ENCODE results near the gene MFSD1.

The MFSD1 gene

GRCh38 chr3:158820521-158820920 lies 18.7 kb downstream of the MFSD1 start:
- no peak for DNase-seq

- DNase-seq: no peak
Observed at GRCh38 chr3:158821847-158822246, 20.0 kb downstream of the MFSD1 start.

- DNase-seq: no peak
Observed at GRCh38 chr3:158823426-158823825, 21.6 kb downstream of the MFSD1 start.

- DNase-seq: no peak
Observed at GRCh38 chr3:158827773-158828172, 25.9 kb downstream of the MFSD1 start.

GRCh38 chr3:158830391-158830790 lies 28.5 kb downstream of the MFSD1 start:
- DNase-seq: no peak

GRCh38 chr3:158831861-158832260 lies 30.0 kb downstream of the MFSD1 start:
- no peak for DNase-seq

GRCh38 chr3:158835631-158836030 lies 33.8 kb downstream of the MFSD1 start:
- DNase-seq: no peak

- no peak for DNase-seq
Observed at GRCh38 chr3:158836312-158836711, 34.5 kb downstream of the MFSD1 start.

- DNase-seq: no peak
Observed at GRCh38 chr3:158837240-158837639, 35.4 kb downstream of the MFSD1 start.

GRCh38 chr3:158839966-158840365 lies 38.1 kb downstream of the MFSD1 start:
- no peak for DNase-seq

GRCh38 chr3:158841387-158841786 lies 39.5 kb downstream of the MFSD1 start:
- DNase-seq: no peak

GRCh38 chr3:158842976-158843375 lies 41.1 kb downstream of the MFSD1 start:
- no peak for DNase-seq

GRCh38 chr3:158845765-158846350 lies 44.0 kb downstream of the MFSD1 start:
- peak; percentile 57 for DNase-seq

- DNase-seq: peak; percentile 9
Observed at GRCh38 chr3:158846803-158847451, 45.1 kb downstream of the MFSD1 start.

GRCh38 chr3:158847452-158847821 lies 45.6 kb downstream of the MFSD1 start:
- DNase-seq: no peak

- DNase-seq: no peak
Observed at GRCh38 chr3:158847885-158848284, 46.0 kb downstream of the MFSD1 start.

GRCh38 chr3:158849757-158850156 lies 47.9 kb downstream of the MFSD1 start:
- DNase-seq: no peak

GRCh38 chr3:158859362-158859761 lies 57.5 kb downstream of the MFSD1 start:
- DNase-seq: no peak

GRCh38 chr3:158863247-158863646 lies 61.4 kb downstream of the MFSD1 start:
- DNase-seq: no peak

- DNase-seq: no peak
Observed at GRCh38 chr3:158864492-158864891, 62.6 kb downstream of the MFSD1 start.

- DNase-seq: no peak
Observed at GRCh38 chr3:158875700-158876099, 73.8 kb downstream of the MFSD1 start.

Measured in activated CD4-positive, alpha-beta T cell treated with anti-CD3 and anti-CD28 coated beads, Interleukin-2, Interleukin-6, amounts not matched to agents 100 ng/mL and 50 ng/mL, durations not matched to agents 16 hours and 8 hours (primary cell).